DOHH2 (cell line): ENCODE results near the gene RIOK3.

ENCODE experiments used
- EZH2phosphoT487 ChIP-seq: fragments of 200-600 bp; sonication (generic); IDR thresholded peaks from 2 replicates; pipeline ENCODE4 v1.6.1; 2017; ENCODE audit warnings: borderline replicate concordance, mild to moderate bottlenecking, antibody characterized with exemption, low read length, moderate library complexity, mixed read lengths
- TF ChIP-seq, protein P1 (sequence below): fragments of 200-600 bp; sonication (generic); IDR thresholded peaks from one replicate; pipeline ENCODE4 v1.5.1; 2014; ENCODE audit warnings: antibody characterized with exemption, mild to moderate bottlenecking, low read depth, low read length; ENCODE audit not compliant: poor library complexity, severe bottlenecking

- TF ChIP-seq, protein P1, sequence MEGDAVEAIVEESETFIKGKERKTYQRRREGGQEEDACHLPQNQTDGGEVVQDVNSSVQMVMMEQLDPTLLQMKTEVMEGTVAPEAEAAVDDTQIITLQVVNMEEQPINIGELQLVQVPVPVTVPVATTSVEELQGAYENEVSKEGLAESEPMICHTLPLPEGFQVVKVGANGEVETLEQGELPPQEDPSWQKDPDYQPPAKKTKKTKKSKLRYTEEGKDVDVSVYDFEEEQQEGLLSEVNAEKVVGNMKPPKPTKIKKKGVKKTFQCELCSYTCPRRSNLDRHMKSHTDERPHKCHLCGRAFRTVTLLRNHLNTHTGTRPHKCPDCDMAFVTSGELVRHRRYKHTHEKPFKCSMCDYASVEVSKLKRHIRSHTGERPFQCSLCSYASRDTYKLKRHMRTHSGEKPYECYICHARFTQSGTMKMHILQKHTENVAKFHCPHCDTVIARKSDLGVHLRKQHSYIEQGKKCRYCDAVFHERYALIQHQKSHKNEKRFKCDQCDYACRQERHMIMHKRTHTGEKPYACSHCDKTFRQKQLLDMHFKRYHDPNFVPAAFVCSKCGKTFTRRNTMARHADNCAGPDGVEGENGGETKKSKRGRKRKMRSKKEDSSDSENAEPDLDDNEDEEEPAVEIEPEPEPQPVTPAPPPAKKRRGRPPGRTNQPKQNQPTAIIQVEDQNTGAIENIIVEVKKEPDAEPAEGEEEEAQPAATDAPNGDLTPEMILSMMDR, result no peak
- no peak for TF ChIP-seq EZH2phosphoT487
Observed at GRCh38 chr18:23503963-23504344, 50.9 kb downstream of the RIOK3 start.
